ENCODE results near the gene STIM2.

STIM2 gene

DNA sequence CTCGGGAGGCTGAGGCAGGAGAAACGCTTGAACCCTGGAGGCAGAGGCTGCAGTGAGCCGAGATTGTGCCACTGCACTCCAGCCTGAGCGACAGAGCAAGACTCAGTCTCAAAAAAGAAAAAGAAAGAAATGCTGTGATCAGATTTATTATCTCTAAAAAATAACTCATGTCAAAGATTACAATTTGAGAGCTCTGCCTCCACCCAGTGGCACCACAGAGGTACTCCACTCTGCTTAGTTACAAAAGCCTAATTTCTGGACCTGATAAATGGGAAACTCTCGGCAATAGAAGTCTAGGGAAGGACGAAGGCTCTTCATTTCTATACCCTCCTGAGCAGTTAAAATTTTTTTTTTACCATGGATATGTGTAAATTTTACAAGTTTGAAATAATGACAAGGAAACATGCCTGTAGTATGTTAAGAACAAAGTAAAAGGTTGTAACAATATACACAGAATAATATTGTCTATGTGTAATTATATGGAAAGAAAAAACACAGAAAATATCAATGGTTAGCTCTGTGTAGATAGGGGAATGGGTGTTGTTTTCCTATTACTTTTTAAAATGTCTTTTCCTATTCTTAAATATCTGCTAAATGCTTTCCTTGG, 149.8 kb downstream of the STIM2 start:
- CTCF ChIA-PET = interaction anchor here (0.6 to 4.7 kb wide), 26 partner anchors 8 to 1023 kb away, joined by 3 to 17 read pairs (median 4); partner anchors contain the start of gene STIM2

DNA sequence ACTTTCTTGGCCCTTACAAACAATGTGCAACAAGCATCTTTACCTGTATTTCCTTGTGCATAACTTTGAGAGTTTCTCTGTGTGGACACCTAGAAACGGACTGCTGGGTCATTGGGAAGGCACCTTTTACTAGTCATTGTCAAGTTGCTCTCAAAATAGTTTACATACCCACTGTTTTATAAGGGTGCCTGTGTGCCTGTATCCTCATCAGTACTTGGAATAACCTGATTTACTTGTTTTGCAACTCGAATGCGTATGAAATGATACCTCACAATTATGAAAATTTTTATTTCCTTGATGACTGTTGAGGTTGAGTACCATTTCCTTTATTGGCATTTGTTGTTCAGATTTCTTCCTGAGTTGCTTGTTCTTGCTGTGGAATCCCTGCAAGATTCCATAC, 150.8 kb downstream of the STIM2 start:
- TF ChIP-seq, protein P1, sequence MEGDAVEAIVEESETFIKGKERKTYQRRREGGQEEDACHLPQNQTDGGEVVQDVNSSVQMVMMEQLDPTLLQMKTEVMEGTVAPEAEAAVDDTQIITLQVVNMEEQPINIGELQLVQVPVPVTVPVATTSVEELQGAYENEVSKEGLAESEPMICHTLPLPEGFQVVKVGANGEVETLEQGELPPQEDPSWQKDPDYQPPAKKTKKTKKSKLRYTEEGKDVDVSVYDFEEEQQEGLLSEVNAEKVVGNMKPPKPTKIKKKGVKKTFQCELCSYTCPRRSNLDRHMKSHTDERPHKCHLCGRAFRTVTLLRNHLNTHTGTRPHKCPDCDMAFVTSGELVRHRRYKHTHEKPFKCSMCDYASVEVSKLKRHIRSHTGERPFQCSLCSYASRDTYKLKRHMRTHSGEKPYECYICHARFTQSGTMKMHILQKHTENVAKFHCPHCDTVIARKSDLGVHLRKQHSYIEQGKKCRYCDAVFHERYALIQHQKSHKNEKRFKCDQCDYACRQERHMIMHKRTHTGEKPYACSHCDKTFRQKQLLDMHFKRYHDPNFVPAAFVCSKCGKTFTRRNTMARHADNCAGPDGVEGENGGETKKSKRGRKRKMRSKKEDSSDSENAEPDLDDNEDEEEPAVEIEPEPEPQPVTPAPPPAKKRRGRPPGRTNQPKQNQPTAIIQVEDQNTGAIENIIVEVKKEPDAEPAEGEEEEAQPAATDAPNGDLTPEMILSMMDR (IDR thresholded peaks at IDR 0.05; ENCODE audit: insufficient read depth, low read length, missing control alignments) = no peak
- ChIA-PET POLR2A (no interaction called here), CTCF (interaction anchor here (1.1 to 4.7 kb wide), 2 partner anchors 681 to 1022 kb away, joined by 3 to 17 read pairs; no protein-coding TSS in a partner anchor)
- H3K4me3 ChIP-seq (ENCODE audit: low read depth, low read length) = no peak overlapping the region
- DNase-seq (ENCODE audit: low read depth, low spot score) = no peak

More for the DNA sequence above, 149.8 kb downstream of the STIM2 start:
- no peak for DNase-seq (ENCODE audit: low read depth, low spot score)
- no peak overlapping the region for H3K4me3 ChIP-seq (ENCODE audit: low read depth, low read length)
- TF ChIP-seq, protein P1 (IDR thresholded peaks at IDR 0.05; ENCODE audit: insufficient read depth, low read length, missing control alignments) = peak; percentile 61
- POLR2A ChIA-PET = no interaction called here

DNA sequence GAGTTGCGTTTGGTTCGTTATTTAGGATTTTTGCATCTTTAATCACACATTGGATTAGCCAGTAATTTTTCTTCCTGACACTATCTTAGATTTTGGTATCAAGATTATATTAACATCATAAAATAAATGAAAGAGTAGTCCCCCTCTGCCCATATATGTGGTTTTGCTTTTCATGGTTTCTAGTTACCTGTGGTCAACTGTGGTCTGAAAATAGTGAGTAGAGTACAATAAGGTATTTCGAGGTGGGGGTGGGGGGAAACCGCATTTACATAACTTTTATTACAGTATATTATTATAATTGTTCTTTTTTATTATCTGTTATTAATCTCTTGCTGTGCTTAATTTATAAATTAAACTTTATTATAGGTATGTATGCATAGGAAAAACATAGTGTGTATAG, 152.4 kb downstream of the STIM2 start:
- ChIA-PET POLR2A (no interaction called here), CTCF (no interaction called here)
- H3K4me3 ChIP-seq (ENCODE audit: low read depth, low read length) = no peak overlapping the region
- DNase-seq (ENCODE audit: low read depth, low spot score) = no peak
- TF ChIP-seq, protein P1 (IDR thresholded peaks at IDR 0.05; ENCODE audit: insufficient read depth, low read length, missing control alignments) = no peak

DNA sequence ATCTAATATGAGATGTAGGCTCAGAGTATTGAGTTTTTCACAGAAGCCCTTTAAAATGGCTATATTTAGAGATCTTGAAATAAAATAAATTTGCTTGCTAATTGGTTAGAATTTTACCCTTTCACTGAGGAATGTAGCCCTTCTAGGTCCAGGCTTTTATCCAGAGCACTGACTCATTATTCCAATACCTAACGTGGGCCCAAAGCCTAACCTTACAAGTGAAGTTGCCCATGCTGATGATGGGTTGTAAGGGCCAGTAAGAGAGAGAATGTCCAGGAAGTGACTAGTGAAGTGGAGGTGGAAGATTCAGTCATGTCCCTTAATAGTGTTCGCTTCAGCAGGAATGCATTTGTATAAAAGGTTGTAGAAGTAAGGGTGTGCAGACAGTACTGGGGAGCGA, 155.9 kb downstream of the STIM2 start:
- H3K4me3 ChIP-seq (ENCODE audit: low read depth, low read length) = no peak overlapping the region
- TF ChIP-seq, protein P1 (IDR thresholded peaks at IDR 0.05; ENCODE audit: insufficient read depth, low read length, missing control alignments) = no peak
- ChIA-PET CTCF (interaction anchor here (1.1 kb wide), 1 partner anchor 11 kb away, joined by 3 read pairs; no protein-coding TSS in a partner anchor), POLR2A (no interaction called here)
- DNase-seq (ENCODE audit: low read depth, low spot score) = no peak

DNA sequence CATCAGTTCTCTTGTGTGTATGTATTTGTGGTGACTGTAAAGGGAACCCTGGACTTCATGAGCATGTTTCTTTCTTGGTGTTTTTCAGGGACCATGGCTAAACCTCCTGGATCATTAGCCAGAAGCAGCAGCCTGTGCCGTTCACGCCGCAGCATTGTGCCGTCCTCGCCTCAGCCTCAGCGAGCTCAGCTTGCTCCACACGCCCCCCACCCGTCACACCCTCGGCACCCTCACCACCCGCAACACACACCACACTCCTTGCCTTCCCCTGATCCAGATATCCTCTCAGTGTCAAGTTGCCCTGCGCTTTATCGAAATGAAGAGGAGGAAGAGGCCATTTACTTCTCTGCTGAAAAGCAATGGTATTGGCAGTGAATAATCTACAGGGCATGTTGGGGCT, 157.0 kb downstream of the STIM2 start:
- ChIA-PET CTCF (no interaction called here), POLR2A (no interaction called here)
- H3K4me3 ChIP-seq (ENCODE audit: low read depth, low read length) = no peak overlapping the region
- DNase-seq (ENCODE audit: low read depth, low spot score) = no peak
- TF ChIP-seq, protein P1 (IDR thresholded peaks at IDR 0.05; ENCODE audit: insufficient read depth, low read length, missing control alignments) = no peak

DNA sequence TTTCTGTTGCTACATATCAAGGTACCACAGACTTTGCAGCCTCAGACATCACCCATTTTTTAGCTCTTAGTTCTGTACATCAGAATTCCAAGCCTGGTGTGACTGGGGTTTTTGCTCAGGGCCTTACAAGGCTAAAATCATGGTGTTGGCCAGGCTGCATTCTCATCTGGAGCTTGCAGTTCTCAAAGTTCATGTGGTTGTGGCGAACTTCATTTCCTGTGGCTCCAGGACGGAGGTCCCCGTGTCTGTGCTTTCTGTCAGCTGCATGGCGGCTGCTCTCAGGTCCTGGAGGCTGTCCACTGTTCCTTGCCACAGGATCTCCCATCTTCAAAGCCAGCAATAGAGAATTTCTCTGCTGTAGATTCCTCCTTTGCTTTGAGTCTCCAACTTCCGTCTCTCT, 157.4 kb downstream of the STIM2 start:
- H3K4me3 ChIP-seq (ENCODE audit: low read depth, low read length) = no peak overlapping the region
- TF ChIP-seq, protein P1 (IDR thresholded peaks at IDR 0.05; ENCODE audit: insufficient read depth, low read length, missing control alignments) = no peak
- ChIA-PET POLR2A (no interaction called here), CTCF (interaction anchor here (1.5 kb wide), 1 partner anchor 8 kb away, joined by 7 read pairs; no protein-coding TSS in a partner anchor)
- no peak for DNase-seq (ENCODE audit: low read depth, low spot score)
